Pancreas (tissue), 10 donors: ENCODE results near the gene HACD2. TPM values are rescaled to one million over a fixed set of nuclear protein-coding genes. Genes with fewer than 3 reads are reported as not detected.

ENCODE experiments used
- ATAC-seq, 4 donors: fragments of 200-7000 bp; cut with Tn5 transposase; one replicate each; pipeline versions ENCODE4 v1.8.0 to v1.9.1; 2020; ENCODE audit warnings: mild to moderate bottlenecking in 4 of 4, moderate library complexity in 4 of 4
- DNase-seq, 6 donors: peaks; one replicate each; pipeline ENCODE4 v3.0.0-alpha.2; 2020
- FAIRE-seq: peaks from 2 replicates; lab custom pipeline; 2012; peaks lifted over from hg19 to GRCh38; lab: Jason Lieb, UNC
- H3K27ac ChIP-seq, 4 donors: fragments of 200-600 bp; sonication (generic); 1 replicate in 3 of 4; 2 replicates in 1 of 4; pipeline versions ENCODE4 v1.5.0 to v1.8.0; 2020
- H3K27me3 ChIP-seq, 4 donors: fragments of 200-600 bp; one replicate each; pipeline ENCODE4 v1.8.0; 2021
- H3K36me3 ChIP-seq, 3 donors: fragments of 200-600 bp; sonication (generic) in 1 of 3; one replicate each; pipeline versions ENCODE4 v1.5.0 to v1.8.0; 2020 to 2021
- H3K4me1 ChIP-seq, 3 donors: fragments of 200-600 bp; one replicate each; pipeline ENCODE4 v1.8.0; 2021
- H3K4me3 ChIP-seq, 4 donors: fragments of 200-600 bp; sonication (generic) in 2 of 4; one replicate each; pipeline versions ENCODE4 v1.5.0 to v1.8.0; 2020 to 2021
- H3K9me3 ChIP-seq, 4 donors: fragments of 200-600 bp; one replicate each; pipeline ENCODE4 v1.8.0; 2021
- WGBS, 2 donors: extraction: QIAGEN DNeasy Blood & Tissue Kit; methylation state at CpG; one replicate each; pipeline ENCODE4 v1.1.7; 2013; 5-methylcytosine and 5-hydroxymethylcytosine counted together
- intact Hi-C, 3 donors: fragments of 100-400 bp; cut with DNase I; formaldehyde crosslinking; loops; one replicate each; pipeline versions ENCODE4 v1.11.1 to v1.14.2; 2022
- polyA plus RNA-seq, 2 donors: library from polyadenylated mRNA; stranded (reverse); fragments of 200-250 nt; gene quantifications; one replicate each; pipeline ENCODE4 v1.2.3, GENCODE V29; 2013
- total RNA-seq, 6 donors: library from RNA; stranded (reverse); fragmentation: NEBNext Ultra II Directional in 4 of 6; extraction: Animal tissue kit (Norgen Biotek cat#: 25700) in 4 of 6; gene quantifications; one replicate each; pipeline versions ENCODE4 v1.2.1 to v1.2.4, GENCODE V29; 2021 to 2023
- TF ChIP-seq, protein P1 (sequence below), 4 donors: fragments of 200-600 bp; sonication (generic) in 3 of 4; IDR thresholded peaks; one replicate each; pipeline versions ENCODE4 v1.5.0 to v1.8.0; 2021; ENCODE audit warnings: antibody characterized with exemption in 4 of 4
- donor health status: healthy with polysubstance abuse.
- donor health status: DM: no; HTN: no; CAD: no; lungs with moderate emphysema.
- donor health status: DM: no; HTN: no; CAD: no.
- donor health status: control.
- donor health status: control.
- donor health status: Bipolar disorder and iron deficiency.
- donor health status: DM: yes; HTN: yes; CAD: no.
- donor health status: DM: no; HTN: no; CAD: no.
- donor health status: DM: no; HTN: no; CAD: no.
- donor health status: DM: yes; HTN: yes; CAD: no.

The HACD2 gene
- total and polyA plus RNA-seq, 8 donors = 4.4 to 22.2 (median 13.1) TPM

DNA sequence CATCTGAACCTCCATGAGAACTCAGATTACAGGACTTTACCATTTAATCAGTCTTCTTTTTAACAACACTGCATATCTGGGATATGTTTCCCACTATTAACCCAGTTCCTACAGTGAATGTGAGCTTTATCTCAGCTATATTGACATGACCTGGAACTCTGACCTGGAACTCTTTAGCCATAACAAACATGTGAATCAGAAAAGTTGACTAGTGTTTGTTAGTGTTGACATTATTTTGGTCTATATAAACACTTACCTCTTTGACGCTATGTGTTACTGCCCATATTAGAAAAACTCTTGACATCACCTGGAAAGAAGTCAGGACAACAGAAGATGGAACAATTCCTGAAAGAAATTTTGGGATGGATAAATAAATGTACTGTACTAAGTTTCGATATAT is 56.7 kb downstream of the HACD2 start:
- intact Hi-C loops = no loop called here
- DNase-seq (no peak), ATAC-seq (no peak), FAIRE-seq (no peak)
- TF ChIP-seq, protein P1, sequence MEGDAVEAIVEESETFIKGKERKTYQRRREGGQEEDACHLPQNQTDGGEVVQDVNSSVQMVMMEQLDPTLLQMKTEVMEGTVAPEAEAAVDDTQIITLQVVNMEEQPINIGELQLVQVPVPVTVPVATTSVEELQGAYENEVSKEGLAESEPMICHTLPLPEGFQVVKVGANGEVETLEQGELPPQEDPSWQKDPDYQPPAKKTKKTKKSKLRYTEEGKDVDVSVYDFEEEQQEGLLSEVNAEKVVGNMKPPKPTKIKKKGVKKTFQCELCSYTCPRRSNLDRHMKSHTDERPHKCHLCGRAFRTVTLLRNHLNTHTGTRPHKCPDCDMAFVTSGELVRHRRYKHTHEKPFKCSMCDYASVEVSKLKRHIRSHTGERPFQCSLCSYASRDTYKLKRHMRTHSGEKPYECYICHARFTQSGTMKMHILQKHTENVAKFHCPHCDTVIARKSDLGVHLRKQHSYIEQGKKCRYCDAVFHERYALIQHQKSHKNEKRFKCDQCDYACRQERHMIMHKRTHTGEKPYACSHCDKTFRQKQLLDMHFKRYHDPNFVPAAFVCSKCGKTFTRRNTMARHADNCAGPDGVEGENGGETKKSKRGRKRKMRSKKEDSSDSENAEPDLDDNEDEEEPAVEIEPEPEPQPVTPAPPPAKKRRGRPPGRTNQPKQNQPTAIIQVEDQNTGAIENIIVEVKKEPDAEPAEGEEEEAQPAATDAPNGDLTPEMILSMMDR (IDR thresholded peaks at IDR 0.05) = no peak
- Histone ChIP-seq H3K27me3 (no peaks in the 10 kb centered on the region), H3K27ac (no peak overlapping the region), H3K36me3 (peaks cover 0 to 12% (median 0%) of the 10 kb centered on the region in 3 donors), H3K4me1 (no peaks in the 10 kb centered on the region), H3K9me3 (no peaks in the 10 kb centered on the region), H3K4me3 (no peak overlapping the region)
- 76 to 81% methylated on average over 2 of the region's 2 CpGs for WGBS, 2 donors

DNA sequence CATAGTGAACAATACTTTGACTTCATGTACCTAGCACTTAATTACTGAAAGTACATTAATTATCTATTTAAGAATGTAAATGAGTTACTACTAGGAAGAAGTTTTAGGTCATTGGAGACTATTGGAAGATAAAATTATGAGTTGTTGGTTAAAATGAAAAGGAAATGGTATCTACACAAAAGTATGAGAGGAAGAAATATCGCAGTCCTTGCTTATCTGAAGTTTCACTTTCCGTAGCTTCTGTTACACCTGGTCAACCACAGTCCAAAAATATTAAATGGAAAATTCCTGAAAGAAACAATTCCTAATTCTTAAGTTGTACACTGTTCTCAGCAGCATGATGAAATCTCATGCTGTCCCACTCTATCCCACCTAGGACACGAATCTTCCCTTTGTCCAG is 57.8 kb downstream of the HACD2 start:
- ATAC-seq (no peak), FAIRE-seq (no peak), DNase-seq (no peak)
- intact Hi-C loops = no loop called here
- no peaks in the 10 kb centered on the region for H3K27me3 ChIP-seq
- H3K27ac ChIP-seq = no peak overlapping the region
- H3K9me3 ChIP-seq = no peaks in the 10 kb centered on the region
- no peak overlapping the region for H3K4me3 ChIP-seq
- H3K4me1 ChIP-seq = no peaks in the 10 kb centered on the region
- peaks cover 0 to 13% (median 0%) of the 10 kb centered on the region in 3 donors for H3K36me3 ChIP-seq
- WGBS, 2 donors = 94 to 95% methylated on average over 3 of the region's 3 CpGs
- TF ChIP-seq, protein P1 (IDR thresholded peaks at IDR 0.05) = no peak

DNA sequence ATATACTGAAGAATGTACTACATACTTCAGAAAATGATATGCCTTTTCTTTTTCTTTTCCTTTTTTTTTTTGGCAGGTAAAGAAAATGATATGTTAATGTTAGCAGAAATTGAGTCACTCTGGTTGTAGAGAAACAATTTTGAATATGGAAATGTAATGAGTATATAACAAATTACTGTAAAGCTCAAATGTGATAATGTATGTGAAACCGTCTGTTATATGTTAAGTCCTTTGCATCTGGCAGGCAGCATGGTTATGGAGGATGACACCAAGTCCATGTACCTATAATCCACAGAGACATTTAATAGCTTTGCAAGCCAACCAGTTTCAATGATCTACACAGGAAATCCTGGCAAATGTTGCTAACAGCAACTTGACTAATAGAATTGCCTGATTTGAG is 58.4 kb downstream of the HACD2 start:
- Histone ChIP-seq H3K4me3 (no peak overlapping the region), H3K36me3 (peaks cover 0 to 13% (median 0%) of the 10 kb centered on the region in 3 donors), H3K27ac (no peak overlapping the region), H3K27me3 (no peaks in the 10 kb centered on the region), H3K4me1 (no peaks in the 10 kb centered on the region), H3K9me3 (no peaks in the 10 kb centered on the region)
- FAIRE-seq (no peak), DNase-seq (no peak), ATAC-seq (no peak)
- intact Hi-C loops = no loop called here
- TF ChIP-seq, protein P1 (IDR thresholded peaks at IDR 0.05) = no peak
- 90 to 94% methylated on average over 1 of the region's 1 CpG for WGBS, 2 donors

DNA sequence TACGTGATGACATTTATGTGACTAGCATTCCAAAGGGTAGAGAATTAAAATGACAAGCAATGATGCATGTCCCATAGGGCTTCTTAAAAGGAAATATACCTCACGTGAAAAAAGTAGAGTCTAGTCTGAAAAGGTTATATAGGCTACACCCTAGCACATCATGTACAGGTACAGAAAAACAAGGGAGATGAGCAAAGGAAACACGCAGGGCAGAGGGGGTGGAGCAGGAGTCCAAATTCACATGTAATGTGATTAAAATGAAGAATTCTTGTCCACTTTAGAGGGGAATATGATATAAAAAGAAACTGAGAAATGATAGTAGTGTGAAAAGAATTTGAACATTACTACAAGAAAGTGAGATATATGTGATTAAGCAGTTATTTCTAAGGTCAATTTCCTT is 59.4 kb downstream of the HACD2 start:
- H3K27ac ChIP-seq = no peak overlapping the region
- no peaks in the 10 kb centered on the region for H3K9me3 ChIP-seq
- H3K27me3 ChIP-seq = no peaks in the 10 kb centered on the region
- intact Hi-C loops = no loop called here
- FAIRE-seq (no peak), DNase-seq (no peak), ATAC-seq (no peak)
- no peaks in the 10 kb centered on the region for H3K4me1 ChIP-seq
- peaks cover 0 to 13% (median 0%) of the 10 kb centered on the region in 3 donors for H3K36me3 ChIP-seq
- 95 to 96% methylated on average over 3 of the region's 3 CpGs for WGBS, 2 donors
- TF ChIP-seq, protein P1 (IDR thresholded peaks at IDR 0.05) = no peak
- no peak overlapping the region for H3K4me3 ChIP-seq

DNA sequence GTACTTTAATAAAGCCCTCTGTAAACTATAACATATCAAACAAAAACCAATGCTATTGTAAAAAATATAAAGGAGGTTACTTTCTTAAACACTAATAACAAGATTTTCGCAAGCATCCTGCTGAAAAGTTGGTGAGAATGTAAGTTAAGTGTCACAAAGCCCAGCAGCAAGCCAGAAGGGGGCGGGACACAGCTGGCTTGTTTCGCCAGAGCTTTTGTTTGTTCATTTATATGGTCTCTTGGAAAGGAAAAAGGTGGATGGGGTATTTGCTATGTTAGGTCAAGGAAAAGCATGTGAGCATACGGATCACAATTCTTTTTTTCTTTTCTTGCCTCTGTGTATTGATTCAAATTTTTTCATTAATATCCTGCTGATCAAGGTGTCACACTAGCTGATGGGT is 59.9 kb downstream of the HACD2 start:
- no peak overlapping the region for H3K27ac ChIP-seq
- 77 to 84% methylated on average over 4 of the region's 4 CpGs for WGBS, 2 donors
- peaks cover 0 to 13% (median 0%) of the 10 kb centered on the region in 3 donors for H3K36me3 ChIP-seq
- no peaks in the 10 kb centered on the region for H3K4me1 ChIP-seq
- TF ChIP-seq, protein P1 (IDR thresholded peaks at IDR 0.05) = no peak
- no peak for FAIRE-seq
- no peaks in the 10 kb centered on the region for H3K27me3 ChIP-seq
- intact Hi-C loops = no loop called here
- no peaks in the 10 kb centered on the region for H3K9me3 ChIP-seq
- ATAC-seq = no peak
- no peak overlapping the region for H3K4me3 ChIP-seq
- no peak for DNase-seq
